GM12874 (cell line): ENCODE results near the gene IMMP2L.

Experiments
- CTCF ChIP-seq: IDR thresholded peaks from 2 replicates; pipeline ENCODE4 v1.5.1; 2011; ENCODE audit warnings: low read depth, mild to moderate bottlenecking, control low read depth, low read length, moderate library complexity; ENCODE audit not compliant: insufficient read depth

The IMMP2L gene

DNA sequence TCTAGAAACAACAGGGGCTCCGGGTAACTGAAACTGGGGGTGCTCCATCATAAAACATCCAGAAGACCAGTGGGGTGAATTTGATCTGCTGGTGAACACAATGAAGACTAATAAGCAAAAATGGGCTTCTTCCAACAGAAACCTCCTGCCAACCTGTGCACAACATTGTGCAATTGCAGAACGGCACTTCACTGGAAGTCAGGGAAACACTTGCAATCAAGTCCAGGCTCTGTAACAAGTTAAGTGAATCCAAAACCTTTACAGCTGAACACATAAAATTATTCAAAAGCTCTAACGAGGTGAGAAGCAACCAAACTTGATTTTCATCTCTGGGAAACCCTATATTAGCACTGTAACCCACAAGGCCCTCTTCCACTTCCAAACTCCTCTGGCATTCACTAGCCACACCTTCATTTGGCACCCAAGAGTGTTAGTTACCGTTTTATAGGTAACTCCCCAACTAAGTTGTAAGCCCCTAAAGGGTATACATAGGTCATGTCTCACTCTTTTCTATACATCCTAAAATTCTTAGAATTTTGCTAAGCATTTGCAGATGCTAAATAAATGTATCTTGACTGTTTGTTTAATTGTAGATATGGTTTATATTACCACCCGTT, 22.0 kb downstream of the IMMP2L start:
- no peak for TF ChIP-seq CTCF

DNA sequence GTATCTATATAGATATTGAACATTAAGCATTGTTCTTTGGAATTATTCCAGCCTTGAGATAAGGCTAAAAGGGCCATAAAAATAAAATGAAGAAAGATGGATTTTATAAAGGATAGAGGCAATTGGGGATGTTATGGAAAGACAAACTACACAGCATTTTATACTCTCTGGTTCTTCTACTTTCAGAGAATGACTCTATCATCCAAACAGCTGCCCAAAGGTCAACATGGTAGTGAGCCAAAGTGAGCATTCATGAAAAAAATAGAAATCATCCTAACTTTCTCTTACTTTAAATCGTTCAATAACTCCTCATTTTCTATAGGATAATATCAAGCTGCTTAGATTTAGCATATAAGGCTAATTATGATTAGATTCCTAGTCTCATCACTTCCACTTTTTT, 25.2 kb downstream of the IMMP2L start:
- TF ChIP-seq CTCF, result no peak

GRCh38 chr7:111535142-111535870, 27.0 kb downstream of the IMMP2L start:
- TF ChIP-seq CTCF, result no peak

DNA sequence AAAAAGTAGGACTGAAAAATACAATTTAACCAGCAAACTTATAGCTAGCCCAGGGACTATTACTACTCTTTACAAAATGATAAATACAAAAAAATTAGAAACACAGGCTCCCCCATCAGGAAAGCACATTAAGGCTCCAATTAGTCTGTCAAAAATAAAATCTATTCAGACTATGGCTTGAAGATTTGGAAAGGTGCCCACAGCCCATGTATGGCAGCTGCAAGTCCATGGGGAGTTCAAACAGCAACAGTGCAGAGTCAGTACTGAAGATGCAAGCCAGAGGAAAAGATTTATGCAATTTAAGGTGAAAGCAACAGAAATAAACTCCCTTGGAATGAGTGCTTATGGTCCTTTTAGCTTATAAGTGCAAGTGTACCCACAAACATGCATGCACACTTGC, 29.7 kb downstream of the IMMP2L start:
- TF ChIP-seq CTCF, result no peak

DNA sequence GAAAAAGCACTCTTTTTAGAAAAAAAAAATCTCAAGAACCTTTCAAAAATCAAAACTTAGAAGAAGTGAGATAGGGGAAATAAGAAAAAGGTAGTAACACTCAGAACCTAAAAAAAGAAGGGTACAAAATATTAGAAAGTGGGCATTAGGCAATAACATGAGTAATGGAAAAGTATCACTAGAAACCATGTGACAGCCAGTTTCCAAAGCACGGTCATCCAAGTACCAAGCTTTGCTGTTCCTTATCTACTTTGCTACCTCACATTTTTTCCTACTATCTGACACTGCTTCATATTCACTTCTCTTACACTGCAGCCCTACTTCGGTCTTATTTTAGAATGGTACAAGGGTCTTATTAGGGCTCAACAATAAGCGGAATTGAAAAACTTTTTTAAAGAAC, 30.3 kb downstream of the IMMP2L start:
- TF ChIP-seq CTCF, result no peak

- no peak for TF ChIP-seq CTCF
Measured at GRCh38 chr7:111530356-111530668, 32.0 kb downstream of the IMMP2L start.

- no peak for TF ChIP-seq CTCF
Measured at GRCh38 chr7:111529507-111530355, 32.6 kb downstream of the IMMP2L start.
